ENCODE data around the gene TMEM164. TPM values are rescaled to one million over a fixed set of nuclear protein-coding genes. Genes with fewer than 3 reads are reported as not detected.

TMEM164 gene
- polyA plus RNA-seq (15.1 to 21.7 TPM (median 15.3 TPM) in 3 replicates), polyA minus RNA-seq (30.2 to 34.8 TPM (median 32.6 TPM) in 3 replicates)
- 3.3 TPM for polyA plus RNA-seq (2011; ENCODE audit: low read depth)
- 15.8 and 17.1 TPM in 2 replicates for polyA plus RNA-seq (2011; cell fraction: cytosol; rRNA removed)
- 27.3 and 28.8 TPM in 2 replicates for polyA plus RNA-seq (2011; cell fraction: nucleus; rRNA removed)
- polyA plus RNA-seq (2012; ENCODE audit: low replicate concordance) = 11.7 and 17.9 TPM in 2 replicates
- 21.9 TPM for polyA minus RNA-seq (2011; cell fraction: cytosol; rRNA and poly(A)+ RNA removed)
- 18.9 and 29.3 TPM in 2 replicates for polyA minus RNA-seq (2011; cell fraction: nucleus; rRNA and poly(A)+ RNA removed)

DNA sequence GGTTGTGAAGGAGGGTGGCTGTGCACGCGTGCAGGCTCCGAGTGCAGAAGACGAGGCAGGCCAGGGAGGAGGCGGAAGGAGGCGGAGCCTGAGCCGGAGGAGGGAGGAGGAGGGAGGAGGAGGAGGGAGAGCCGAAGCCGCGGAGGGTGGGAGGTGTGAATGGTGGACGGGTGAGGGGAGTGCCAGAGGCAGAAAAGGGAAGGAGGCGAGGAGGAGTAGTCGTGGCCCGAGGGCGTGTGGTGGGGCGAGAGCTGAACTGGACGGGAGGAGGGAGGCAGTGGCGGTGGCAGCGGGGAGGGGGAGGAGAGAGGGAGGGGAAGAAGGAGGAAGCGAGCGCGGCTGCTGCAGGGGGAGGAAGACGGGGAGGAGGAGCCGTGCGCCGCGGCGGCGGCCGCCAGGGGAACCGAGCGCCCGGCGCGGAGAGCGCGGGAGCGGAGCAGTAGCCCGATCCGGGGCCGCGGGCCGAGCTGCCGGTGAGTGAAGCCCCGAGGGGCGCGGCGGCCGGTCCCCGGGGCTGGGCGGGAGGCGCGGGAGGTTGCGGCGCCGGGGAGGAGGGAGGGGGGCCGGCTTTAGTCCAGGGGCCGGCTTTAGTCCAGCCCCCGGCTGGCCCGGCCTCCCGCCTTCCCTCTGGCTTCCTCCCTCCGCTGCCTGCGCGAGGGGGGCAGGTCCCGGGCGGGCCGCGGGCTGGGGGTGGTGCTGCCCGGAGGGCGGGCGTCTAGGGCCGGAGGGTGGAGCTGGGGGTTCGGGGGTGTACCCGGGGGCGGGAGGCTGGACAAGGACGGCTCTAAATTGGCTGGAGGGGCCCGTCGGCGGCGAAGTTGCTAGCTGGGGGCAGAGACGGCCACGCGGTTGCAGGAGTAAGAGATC is at the start of gene TMEM164:
TMEM164 (plus strand) TSS at position 815 of the 867 bp plus-strand sequence. CDS start 661 bp downstream, outside the sequence.
- H3K4me1 ChIP-seq (ENCODE audit: control insufficient read depth, extremely low read depth, insufficient read depth, low read length) = peaks cover 23% of the 10 kb centered on the region
- H3K4me2 ChIP-seq (ENCODE audit: control insufficient read depth, extremely low read depth, insufficient read depth, low read depth, low read length) = peak within 1 kb of the TSS; percentile 62
- TF ChIP-seq EZH2 (IDR thresholded peaks at IDR 0.05; ENCODE audit: low read length) (no peak), CTCF (optimal IDR thresholded peaks at IDR 0.05 in 1 of 3, IDR thresholded peaks at IDR 0.05 in 1 of 3, conservative IDR thresholded peaks at IDR 0.05 in 1 of 3; ENCODE audit: extremely low read depth in 1 of 3, insufficient read depth in 2 of 3, low read length in 3 of 3) (peak in 2 of 3 experiments; percentile 0 to 19)
- no peak for FAIRE-seq
- peak within 1 kb of the TSS; percentile 65 for H3K27ac ChIP-seq (ENCODE audit: control insufficient read depth, insufficient read depth, low read length)
- H3K36me3 ChIP-seq (ENCODE audit: control insufficient read depth in 2 of 2, extremely low read depth in 1 of 2, insufficient read depth in 2 of 2, low read length in 2 of 2) = no peaks in the 10 kb centered on the region
- peak within 1 kb of the TSS; percentile 66 for H2AFZ ChIP-seq (ENCODE audit: control insufficient read depth, low read length)
- no peaks in the 10 kb centered on the region for H3K79me2 ChIP-seq (ENCODE audit: control insufficient read depth, insufficient read depth, low read length)
- no peaks in the 10 kb centered on the region for H3K9me1 ChIP-seq (ENCODE audit: control insufficient read depth, extremely low read depth, insufficient read depth, low read length)
- H3K9me3 ChIP-seq (ENCODE audit: control insufficient read depth, low read depth, low read length) = no peaks in the 10 kb centered on the region
- H3K4me3 ChIP-seq (ENCODE audit: control insufficient read depth in 2 of 3, extremely low read depth in 1 of 3, insufficient read depth in 2 of 3, low read depth in 1 of 3, low read length in 3 of 3) = peak within 1 kb of the TSS; percentile 45 to 61 (median 55)
- H3K27me3 ChIP-seq (ENCODE audit: control insufficient read depth, extremely low read depth, insufficient read depth, low read length) = no peaks in the 10 kb centered on the region
- peak within 1 kb of the TSS; percentile 80 for H3K9ac ChIP-seq (ENCODE audit: control insufficient read depth, extremely low read depth, insufficient read depth, low read length)
- DNase-seq (ENCODE audit: low read depth, low spot score) = no peak
- H4K20me1 ChIP-seq (ENCODE audit: control insufficient read depth, extremely low read depth, insufficient read depth, low read length) = no peaks in the 10 kb centered on the region
- dilution Hi-C loops (cut with MboI; ENCODE audit: extremely low pct_ligation_motif_present, low sequenced_read_pairs) = no loop called here

DNA sequence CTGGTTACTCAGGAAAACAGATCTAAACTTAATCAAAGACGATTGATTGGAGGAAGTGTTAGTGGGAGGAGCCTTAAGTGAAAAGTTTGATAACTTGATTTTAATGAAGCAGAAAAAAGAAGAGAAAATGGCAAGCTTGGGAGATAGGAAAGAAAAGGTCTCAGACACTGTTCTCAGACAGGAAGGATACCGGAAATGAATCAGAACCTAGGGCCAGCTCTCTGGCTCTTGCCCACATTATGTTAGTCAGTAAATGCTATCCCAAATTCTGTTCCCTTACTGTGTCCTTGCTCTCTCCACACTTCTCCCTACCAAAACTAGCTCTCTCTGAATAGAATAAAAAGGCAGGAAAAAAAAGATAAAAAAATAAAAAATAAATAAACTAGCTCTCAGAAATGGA is 48.6 kb upstream of the TMEM164 start:
- no peak overlapping the region for H3K9ac ChIP-seq (ENCODE audit: control insufficient read depth, extremely low read depth, insufficient read depth, low read length)
- H3K27ac ChIP-seq (ENCODE audit: control insufficient read depth, insufficient read depth, low read length) = no peak overlapping the region
- TF ChIP-seq EZH2 (IDR thresholded peaks at IDR 0.05; ENCODE audit: low read length) (no peak), CTCF (optimal IDR thresholded peaks at IDR 0.05 in 1 of 3, IDR thresholded peaks at IDR 0.05 in 1 of 3, conservative IDR thresholded peaks at IDR 0.05 in 1 of 3; ENCODE audit: extremely low read depth in 1 of 3, insufficient read depth in 2 of 3, low read length in 3 of 3) (no peak)
- no peaks in the 10 kb centered on the region for H3K36me3 ChIP-seq (ENCODE audit: control insufficient read depth in 2 of 2, extremely low read depth in 1 of 2, insufficient read depth in 2 of 2, low read length in 2 of 2)
- no peak overlapping the region for H3K4me3 ChIP-seq (ENCODE audit: control insufficient read depth in 2 of 3, extremely low read depth in 1 of 3, insufficient read depth in 2 of 3, low read depth in 1 of 3, low read length in 3 of 3)
- H3K27me3 ChIP-seq (ENCODE audit: control insufficient read depth, extremely low read depth, insufficient read depth, low read length) = peaks cover 4% of the 10 kb centered on the region
- no peak overlapping the region for H2AFZ ChIP-seq (ENCODE audit: control insufficient read depth, low read length)
- dilution Hi-C loops (cut with MboI; ENCODE audit: extremely low pct_ligation_motif_present, low sequenced_read_pairs) = no loop called here
- H3K9me3 ChIP-seq (ENCODE audit: control insufficient read depth, low read depth, low read length) = no peaks in the 10 kb centered on the region
- H3K4me2 ChIP-seq (ENCODE audit: control insufficient read depth, extremely low read depth, insufficient read depth, low read depth, low read length) = no peak overlapping the region
- no peaks in the 10 kb centered on the region for H3K9me1 ChIP-seq (ENCODE audit: control insufficient read depth, extremely low read depth, insufficient read depth, low read length)
- no peaks in the 10 kb centered on the region for H4K20me1 ChIP-seq (ENCODE audit: control insufficient read depth, extremely low read depth, insufficient read depth, low read length)
- DNase-seq (ENCODE audit: low read depth, low spot score) (peak; percentile 5), FAIRE-seq (peak; percentile 75)
- no peaks in the 10 kb centered on the region for H3K79me2 ChIP-seq (ENCODE audit: control insufficient read depth, insufficient read depth, low read length)
- peaks cover 20% of the 10 kb centered on the region for H3K4me1 ChIP-seq (ENCODE audit: control insufficient read depth, extremely low read depth, insufficient read depth, low read length)
